GM12892 (cell line): ENCODE data around the gene PPP6R1.

ENCODE experiments used
- POLR2A ChIP-seq: IDR thresholded peaks from 2 replicates; pipeline ENCODE4 v1.6.1; 2011; ENCODE audit warnings: low read depth, low read length, control low read depth
- TAF1 ChIP-seq: IDR thresholded peaks from 2 replicates; pipeline ENCODE4 v1.6.1; 2011; ENCODE audit warnings: low read depth, mild to moderate bottlenecking, control low read depth, low read length, borderline replicate concordance

- TF ChIP-seq POLR2A (no peak), TAF1 (no peak)
Observed at GRCh38 chr19:55266404-55266803, 7.6 kb upstream of the PPP6R1 start.
